Measurements from ENCODE around the gene FARS2.

FARS2 gene

GRCh38 chr6:5599127-5599526 is 337.8 kb downstream of the FARS2 start:
- TF ChIP-seq GATA3 (IDR thresholded peaks at IDR 0.05; ENCODE audit: low read depth, low read length) (no peak), GATA2 (IDR thresholded peaks at IDR 0.05; ENCODE audit: low read depth, low read length) (no peak)

DNA sequence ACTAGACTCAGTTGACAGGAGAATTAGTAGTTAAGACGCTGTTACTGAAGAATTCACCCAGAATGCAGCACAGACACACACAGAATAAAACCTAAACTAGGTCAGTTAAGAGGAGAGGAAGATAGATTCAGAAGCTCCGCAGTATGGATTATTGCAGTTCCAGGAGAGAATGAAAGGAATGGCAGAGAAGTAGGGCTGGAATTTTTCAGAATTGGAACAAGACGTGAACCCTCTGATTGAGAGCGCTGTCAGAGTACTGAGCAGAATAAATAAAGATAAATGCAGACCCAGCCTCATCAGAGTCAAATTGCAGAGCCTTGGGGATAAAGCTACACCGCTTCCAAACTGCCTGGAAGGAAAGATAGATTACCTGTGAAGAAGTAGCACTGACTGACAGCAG is 344.6 kb downstream of the FARS2 start:
- TF ChIP-seq GATA3 (IDR thresholded peaks at IDR 0.05; ENCODE audit: low read depth, low read length) (no peak), GATA2 (IDR thresholded peaks at IDR 0.05; ENCODE audit: low read depth, low read length) (no peak)

GRCh38 chr6:5606546-5606945 is 345.2 kb downstream of the FARS2 start:
- no peak for TF ChIP-seq GATA3 (IDR thresholded peaks at IDR 0.05; ENCODE audit: low read depth, low read length)
- TF ChIP-seq GATA2 (IDR thresholded peaks at IDR 0.05; ENCODE audit: low read depth, low read length), result no peak

DNA sequence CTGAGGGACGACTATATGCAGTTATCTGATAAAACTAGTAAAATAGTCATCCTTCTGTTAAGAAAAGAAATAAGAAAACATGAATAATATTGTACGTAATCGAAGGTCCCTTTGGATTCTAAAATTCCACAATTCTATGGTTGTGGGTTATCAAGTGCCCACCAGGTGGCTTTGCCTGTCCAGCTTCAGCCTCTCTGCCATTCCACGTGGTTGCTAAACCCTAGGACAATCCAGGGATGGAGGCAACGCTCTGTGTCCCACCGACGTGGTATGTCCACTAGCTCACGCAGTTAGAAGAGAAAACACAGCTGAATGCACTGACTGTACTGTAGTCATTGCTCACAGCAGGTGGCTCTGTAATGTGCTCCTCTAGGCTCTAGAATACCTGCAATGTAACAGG is 349.3 kb downstream of the FARS2 start:
- TF ChIP-seq GATA3 (IDR thresholded peaks at IDR 0.05; ENCODE audit: low read depth, low read length) (no peak), GATA2 (IDR thresholded peaks at IDR 0.05; ENCODE audit: low read depth, low read length) (no peak)

DNA sequence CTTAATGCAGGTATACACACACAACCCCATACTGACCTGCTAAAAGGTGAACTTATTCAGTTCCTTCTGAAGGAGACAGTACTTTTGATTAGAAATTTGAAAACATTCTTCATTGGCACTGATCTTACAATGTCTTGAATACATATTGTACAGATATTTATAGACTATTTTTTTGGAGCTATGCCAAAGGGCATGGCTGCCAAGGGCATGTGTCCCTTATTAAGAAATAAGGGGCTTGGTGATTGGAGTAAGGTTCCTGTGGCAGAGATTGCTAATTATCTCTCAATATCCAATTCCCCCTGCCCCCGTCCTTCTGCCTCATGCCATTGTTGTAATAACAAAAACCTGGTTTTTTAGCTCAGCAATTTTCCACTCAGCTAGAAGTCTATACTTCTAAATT is 355.9 kb downstream of the FARS2 start:
- TF ChIP-seq GATA3 (IDR thresholded peaks at IDR 0.05; ENCODE audit: low read depth, low read length) (no peak), GATA2 (IDR thresholded peaks at IDR 0.05; ENCODE audit: low read depth, low read length) (no peak)

DNA sequence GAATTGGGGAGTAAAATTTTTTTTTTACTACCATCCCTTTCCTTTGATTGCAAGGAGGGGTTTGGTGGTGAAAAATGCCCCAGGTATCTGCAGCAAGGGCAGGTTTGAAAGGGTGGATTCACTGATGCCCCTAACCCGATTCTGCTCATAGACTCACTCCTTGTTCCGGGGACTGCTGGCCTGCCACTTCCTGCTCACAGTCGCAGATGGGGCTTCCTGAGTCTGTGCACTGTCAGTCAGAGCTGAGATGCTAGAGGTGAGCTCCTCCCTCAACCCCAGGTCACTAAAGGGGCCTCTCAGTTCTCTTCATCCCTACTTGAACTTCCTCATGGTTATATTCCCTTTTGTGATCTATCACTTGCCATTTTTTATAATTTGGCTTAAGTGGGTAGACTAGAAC is 357.9 kb downstream of the FARS2 start:
- TF ChIP-seq GATA3 (IDR thresholded peaks at IDR 0.05; ENCODE audit: low read depth, low read length), result no peak
- TF ChIP-seq GATA2 (IDR thresholded peaks at IDR 0.05; ENCODE audit: low read depth, low read length), result no peak

DNA sequence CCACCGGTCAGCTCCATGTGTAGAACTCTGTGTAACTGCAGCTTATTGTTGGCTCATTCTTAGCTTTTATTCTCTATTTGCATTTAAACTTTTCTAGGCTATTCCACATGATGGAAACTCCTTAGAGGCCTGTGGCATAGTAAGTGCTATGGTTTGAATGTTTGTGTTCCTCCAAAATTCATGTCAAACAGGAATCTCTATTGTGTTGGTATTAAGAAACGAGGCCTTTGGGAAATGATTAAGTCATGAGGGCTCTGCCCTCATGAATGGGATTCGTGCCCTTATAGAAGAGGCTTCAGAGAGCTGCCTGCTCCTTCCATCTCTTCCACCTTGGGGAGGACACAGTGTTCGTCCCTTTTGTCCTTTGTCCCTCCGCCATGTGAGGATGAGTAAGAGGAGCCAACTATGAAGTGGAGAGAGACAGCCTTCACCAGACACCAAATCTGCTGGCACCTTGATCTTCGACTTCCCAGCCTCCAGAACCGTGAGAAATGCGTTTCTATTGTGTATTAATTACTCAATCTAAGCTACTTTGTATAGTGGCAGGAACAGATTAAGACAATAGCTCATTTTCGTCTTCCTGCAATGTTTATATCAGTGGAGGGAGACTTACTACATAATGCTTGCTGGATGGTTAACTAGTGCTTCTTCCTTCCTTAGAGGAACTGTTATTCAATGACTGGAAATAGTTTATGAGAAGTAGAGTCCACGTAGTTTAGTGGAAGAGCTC is 361.1 kb downstream of the FARS2 start:
- TF ChIP-seq GATA2 (IDR thresholded peaks at IDR 0.05; ENCODE audit: low read depth, low read length) (no peak), GATA3 (IDR thresholded peaks at IDR 0.05; ENCODE audit: low read depth, low read length) (no peak)

DNA sequence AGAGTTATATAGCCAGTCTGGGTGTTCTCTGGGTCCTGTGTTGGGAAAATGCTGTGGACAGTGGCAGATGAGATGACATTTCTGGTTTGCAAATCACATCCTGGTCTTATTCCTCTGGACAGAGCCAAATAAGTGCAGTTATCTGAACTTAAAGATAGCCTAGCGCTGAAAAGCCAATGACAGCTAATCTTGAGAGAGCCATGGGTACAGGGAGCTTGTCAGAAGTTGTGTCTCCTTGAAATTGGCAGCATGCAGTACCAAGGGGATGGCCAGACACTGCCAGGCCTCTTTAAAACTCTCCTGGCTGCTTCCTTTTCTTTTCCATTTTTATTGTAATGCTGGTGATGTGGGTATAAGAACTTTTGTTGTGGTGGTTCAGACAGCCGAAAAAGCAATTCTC is 362.5 kb downstream of the FARS2 start:
- TF ChIP-seq GATA3 (IDR thresholded peaks at IDR 0.05; ENCODE audit: low read depth, low read length), result no peak
- no peak for TF ChIP-seq GATA2 (IDR thresholded peaks at IDR 0.05; ENCODE audit: low read depth, low read length)

DNA sequence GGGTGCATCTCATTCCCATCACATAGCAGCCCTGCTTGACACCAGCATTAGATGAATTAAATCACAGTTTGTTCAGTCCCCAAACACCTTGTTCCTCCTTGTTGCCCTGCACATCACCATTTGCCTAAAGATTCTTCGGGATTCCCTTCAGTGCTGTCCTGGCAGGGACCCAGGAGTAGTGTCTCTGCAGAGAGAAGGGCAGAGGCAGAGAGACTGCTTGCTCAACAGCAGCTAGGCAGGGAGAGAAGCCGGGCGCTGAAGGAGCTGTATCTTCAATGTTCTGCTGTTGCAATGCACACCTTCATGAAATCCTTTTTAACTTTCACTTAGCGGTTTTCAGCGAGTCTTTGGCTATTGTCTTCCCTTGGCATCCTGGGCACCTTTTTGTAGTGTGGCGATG is 362.9 kb downstream of the FARS2 start:
- no peak for TF ChIP-seq GATA3 (IDR thresholded peaks at IDR 0.05; ENCODE audit: low read depth, low read length)
- no peak for TF ChIP-seq GATA2 (IDR thresholded peaks at IDR 0.05; ENCODE audit: low read depth, low read length)

DNA sequence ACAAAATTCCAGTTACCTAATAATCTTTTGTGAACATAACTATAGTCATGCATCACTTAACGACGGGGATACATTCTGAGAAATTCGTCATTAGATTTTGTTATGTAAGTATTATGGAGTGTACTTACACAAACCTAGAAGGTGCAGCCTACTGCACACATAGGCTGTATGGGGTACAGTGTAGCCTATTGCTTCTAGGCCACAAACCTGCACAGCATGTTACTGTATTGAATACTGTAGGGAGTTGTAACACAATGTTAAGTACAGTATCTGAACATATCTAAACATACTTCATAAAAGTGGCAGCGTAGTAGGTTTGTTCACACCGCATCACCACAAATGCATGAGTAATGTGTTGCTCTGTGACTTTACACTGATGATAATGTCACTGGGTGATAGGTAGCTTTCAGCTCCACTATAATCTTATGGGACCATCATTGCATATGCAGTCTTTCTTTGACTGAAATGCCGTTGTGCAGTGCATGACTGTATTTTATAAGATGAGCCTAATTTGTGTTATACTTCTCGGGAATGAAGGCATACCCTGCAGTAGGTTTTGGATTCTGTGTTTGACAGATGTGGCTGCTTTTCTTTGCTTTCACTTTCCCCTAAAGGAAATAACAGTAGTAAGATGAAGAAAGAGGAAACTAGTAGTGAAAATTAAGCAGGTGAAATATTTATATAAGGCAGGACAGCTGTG is 365.6 kb downstream of the FARS2 start:
- TF ChIP-seq GATA2 (IDR thresholded peaks at IDR 0.05; ENCODE audit: low read depth, low read length), result no peak
- TF ChIP-seq GATA3 (IDR thresholded peaks at IDR 0.05; ENCODE audit: low read depth, low read length), result no peak

GRCh38 chr6:5630636-5631035 is 369.3 kb downstream of the FARS2 start:
- no peak for TF ChIP-seq GATA2 (IDR thresholded peaks at IDR 0.05; ENCODE audit: low read depth, low read length)
- no peak for TF ChIP-seq GATA3 (IDR thresholded peaks at IDR 0.05; ENCODE audit: low read depth, low read length)

DNA sequence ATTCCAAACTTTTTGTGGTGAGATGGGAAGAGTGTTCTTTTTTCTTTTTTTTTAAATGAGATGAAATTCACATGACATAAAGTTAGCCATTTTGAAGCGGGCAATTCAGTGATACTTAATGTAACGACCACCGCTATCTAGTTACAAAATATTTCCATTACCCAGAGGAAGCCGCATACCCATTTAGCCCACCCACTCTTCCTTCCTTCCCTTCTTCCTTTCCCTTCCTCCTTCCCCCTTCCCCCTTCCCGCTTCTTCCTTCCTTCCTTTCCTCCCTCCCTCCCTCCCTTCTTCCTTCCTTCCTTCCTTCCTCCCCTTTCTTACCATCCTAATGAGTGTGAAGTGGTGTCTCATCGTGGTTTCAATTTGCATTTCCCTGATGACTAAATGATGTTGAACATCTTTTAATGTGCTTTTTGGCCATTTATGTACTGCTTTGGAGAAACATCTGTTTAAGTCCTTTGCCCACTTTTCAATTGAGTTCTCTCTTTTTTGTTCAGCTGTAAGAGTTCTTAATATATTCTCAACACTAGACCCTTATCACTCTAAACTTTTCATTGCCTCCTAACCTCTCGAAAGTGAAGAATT is 371.1 kb downstream of the FARS2 start:
- TF ChIP-seq GATA2 (IDR thresholded peaks at IDR 0.05; ENCODE audit: low read depth, low read length) (no peak), GATA3 (IDR thresholded peaks at IDR 0.05; ENCODE audit: low read depth, low read length) (no peak)

GRCh38 chr6:5634525-5634924 is 373.2 kb downstream of the FARS2 start:
- TF ChIP-seq GATA2 (IDR thresholded peaks at IDR 0.05; ENCODE audit: low read depth, low read length) (no peak), GATA3 (IDR thresholded peaks at IDR 0.05; ENCODE audit: low read depth, low read length) (no peak)

DNA sequence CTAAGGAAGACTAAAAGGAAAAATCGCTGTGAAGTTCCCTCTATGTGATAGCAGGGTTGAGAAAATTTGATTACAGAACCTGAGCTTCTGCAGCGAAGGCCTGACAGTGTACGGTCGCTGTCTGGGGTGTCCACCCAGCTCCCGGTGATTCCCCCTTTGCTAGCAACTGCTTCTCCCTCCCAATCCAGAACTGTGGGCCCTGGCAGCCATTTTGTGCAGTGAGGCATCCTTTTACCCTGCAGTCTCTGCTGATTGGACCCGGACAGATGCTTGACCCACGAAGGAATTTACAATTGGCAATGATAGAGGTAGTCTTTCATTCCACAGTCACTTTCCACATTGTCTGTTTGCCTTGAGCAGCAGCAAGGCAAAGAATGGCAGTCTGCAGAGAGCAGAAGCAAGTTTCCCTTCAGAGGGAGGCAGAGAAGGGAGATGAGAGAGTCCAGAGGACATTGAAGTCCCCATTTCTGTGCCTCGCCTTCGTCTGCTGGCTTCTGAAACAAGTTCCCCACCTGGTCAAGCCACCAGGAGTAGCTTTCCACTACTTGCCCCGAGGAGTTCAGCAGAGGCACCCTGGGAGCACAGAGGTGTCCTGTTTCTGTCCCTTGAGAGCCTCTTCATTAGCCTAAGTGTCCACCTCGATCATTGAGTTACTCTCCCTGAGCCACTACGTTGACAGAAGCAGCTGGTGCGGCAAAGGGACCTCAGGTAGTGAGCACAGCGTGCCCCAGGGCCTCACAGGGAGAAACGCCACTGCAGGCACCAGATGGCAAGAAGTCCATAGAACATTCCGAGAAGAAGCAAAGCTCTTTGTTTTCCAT is 375.1 kb downstream of the FARS2 start:
- TF ChIP-seq GATA2 (IDR thresholded peaks at IDR 0.05; ENCODE audit: low read depth, low read length), result no peak
- TF ChIP-seq GATA3 (IDR thresholded peaks at IDR 0.05; ENCODE audit: low read depth, low read length), result no peak
